Chondrocyte (in vitro differentiated cells): ENCODE results near the gene LRP10. TPM values are rescaled to one million over a fixed set of nuclear protein-coding genes. Genes with fewer than 3 reads are reported as not detected.

ENCODE experiments used
- DNase-seq: peaks from one replicate; pipeline ENCODE4 v3.0.0; 2021; ENCODE audit warnings: mixed read lengths, low spot score
- H3K27ac Mint-ChIP-seq: one replicate; pipeline ENCODE4 v1.8.0; 2021; ENCODE audit warnings: mild to moderate bottlenecking, moderate library complexity, mixed read lengths; ENCODE audit not compliant: unreplicated experiment
- H3K27me3 Mint-ChIP-seq: 2 replicates; pipeline ENCODE4 v1.8.0; 2021; ENCODE audit warnings: low read depth, mixed read lengths
- H3K36me3 Mint-ChIP-seq: 2 replicates; pipeline ENCODE4 v1.8.0; 2021; ENCODE audit warnings: low read depth, mixed read lengths
- H3K4me1 Mint-ChIP-seq: 2 replicates; pipeline ENCODE4 v1.8.0; 2021; ENCODE audit warnings: low read depth, mild to moderate bottlenecking, mixed read lengths
- H3K4me3 Mint-ChIP-seq: one replicate; pipeline ENCODE4 v1.8.0; 2021; ENCODE audit warnings: mild to moderate bottlenecking, moderate library complexity, mixed read lengths; ENCODE audit not compliant: unreplicated experiment
- H3K9me3 Mint-ChIP-seq: 2 replicates; pipeline ENCODE4 v1.8.0; 2021; ENCODE audit warnings: low read depth, mixed read lengths
- total RNA-seq: library from RNA; stranded (reverse); gene quantifications from 3 replicates; pipeline ENCODE4 v1.2.1, GENCODE V29; 2021
- TF ChIP-seq, protein P1 (sequence below): fragments of 200-600 bp; sonication (generic); IDR thresholded peaks from 2 replicates; pipeline ENCODE4 v1.5.0; 2021; ENCODE audit warnings: antibody characterized with exemption, mild to moderate bottlenecking, moderate library complexity

The LRP10 gene
- total RNA-seq, 1 donor from 2014 or later: 167 TPM

DNA sequence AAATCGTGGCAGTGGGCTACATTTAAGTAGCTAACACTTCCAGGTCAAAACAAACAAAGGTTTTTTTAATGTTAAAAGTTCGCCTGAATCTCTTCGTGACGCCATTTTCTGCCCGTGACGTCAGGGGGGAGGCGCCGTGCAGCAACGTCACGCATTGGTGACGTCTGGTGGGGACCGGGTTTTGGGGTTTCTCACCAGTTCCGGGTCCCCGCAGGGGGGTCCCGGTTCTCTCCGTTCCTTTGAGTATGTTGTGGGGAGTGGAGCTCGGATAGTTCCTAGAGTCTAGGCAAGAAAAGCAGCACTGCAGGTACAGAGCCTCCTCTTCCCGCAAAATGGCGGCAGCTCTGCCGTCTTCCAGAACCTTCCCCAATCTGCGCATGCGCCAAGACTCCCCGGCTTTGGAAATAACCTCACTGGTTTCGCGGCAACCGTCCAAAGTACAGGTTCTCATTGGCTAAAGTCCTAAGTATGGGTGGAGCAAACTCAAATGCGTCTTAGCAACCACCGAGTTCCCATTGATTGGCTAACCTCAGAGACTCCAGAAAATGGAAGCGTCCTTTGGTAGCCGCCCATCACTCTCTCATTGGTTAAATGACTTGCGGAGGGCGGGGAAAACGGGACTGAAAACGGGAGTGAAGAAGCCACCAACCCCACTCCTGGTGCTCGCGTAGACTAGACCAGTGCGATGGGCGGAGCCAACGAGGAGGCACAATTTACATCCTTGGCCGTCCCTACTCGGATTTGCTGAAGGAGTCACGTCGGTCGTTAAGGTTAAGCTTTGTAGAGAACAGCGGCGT, 47.5 kb downstream of the LRP10 start, which contains the start of gene RBM23:
Gene RBM23 (minus strand): TSS at position 346 of the 797 bp plus-strand sequence.
- Mint-ChIP-seq H3K27ac (peak within 1 kb of the TSS; percentile 100), H3K36me3 (peaks cover 14% of the 10 kb centered on the region), H3K4me1 (peaks cover 30% of the 10 kb centered on the region), H3K27me3 (no peaks in the 10 kb centered on the region), H3K4me3 (peak within 1 kb of the TSS; percentile 97), H3K9me3 (no peaks in the 10 kb centered on the region)
- DNase-seq: peak; percentile 99
- TF ChIP-seq, protein P1, sequence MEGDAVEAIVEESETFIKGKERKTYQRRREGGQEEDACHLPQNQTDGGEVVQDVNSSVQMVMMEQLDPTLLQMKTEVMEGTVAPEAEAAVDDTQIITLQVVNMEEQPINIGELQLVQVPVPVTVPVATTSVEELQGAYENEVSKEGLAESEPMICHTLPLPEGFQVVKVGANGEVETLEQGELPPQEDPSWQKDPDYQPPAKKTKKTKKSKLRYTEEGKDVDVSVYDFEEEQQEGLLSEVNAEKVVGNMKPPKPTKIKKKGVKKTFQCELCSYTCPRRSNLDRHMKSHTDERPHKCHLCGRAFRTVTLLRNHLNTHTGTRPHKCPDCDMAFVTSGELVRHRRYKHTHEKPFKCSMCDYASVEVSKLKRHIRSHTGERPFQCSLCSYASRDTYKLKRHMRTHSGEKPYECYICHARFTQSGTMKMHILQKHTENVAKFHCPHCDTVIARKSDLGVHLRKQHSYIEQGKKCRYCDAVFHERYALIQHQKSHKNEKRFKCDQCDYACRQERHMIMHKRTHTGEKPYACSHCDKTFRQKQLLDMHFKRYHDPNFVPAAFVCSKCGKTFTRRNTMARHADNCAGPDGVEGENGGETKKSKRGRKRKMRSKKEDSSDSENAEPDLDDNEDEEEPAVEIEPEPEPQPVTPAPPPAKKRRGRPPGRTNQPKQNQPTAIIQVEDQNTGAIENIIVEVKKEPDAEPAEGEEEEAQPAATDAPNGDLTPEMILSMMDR: peak; percentile 8

DNA sequence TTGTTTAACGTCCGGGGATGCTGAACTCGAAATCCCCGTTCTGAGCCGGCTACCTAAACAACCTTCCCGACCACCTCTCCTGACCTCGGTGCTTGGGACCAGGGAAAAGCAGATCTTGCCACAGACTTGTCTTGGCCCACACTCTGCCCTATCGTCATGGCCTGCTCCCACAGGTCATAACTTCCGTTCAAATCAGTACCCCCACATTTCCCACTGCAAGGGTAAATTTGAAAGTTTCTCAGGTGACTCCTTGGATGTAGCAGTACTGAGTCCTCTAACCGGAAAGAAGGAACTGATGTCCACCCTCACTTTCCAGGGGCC, 48.0 kb downstream of the LRP10 start:
- H3K4me1 Mint-ChIP-seq: peaks cover 30% of the 10 kb centered on the region
- H3K27me3 Mint-ChIP-seq: no peaks in the 10 kb centered on the region
- H3K36me3 Mint-ChIP-seq: peaks cover 14% of the 10 kb centered on the region
- DNase-seq: no peak
- peak overlapping the region; percentile 94 for H3K27ac Mint-ChIP-seq
- H3K4me3 Mint-ChIP-seq: peak overlapping the region; percentile 97
- TF ChIP-seq, protein P1: no peak
- H3K9me3 Mint-ChIP-seq: no peaks in the 10 kb centered on the region

DNA sequence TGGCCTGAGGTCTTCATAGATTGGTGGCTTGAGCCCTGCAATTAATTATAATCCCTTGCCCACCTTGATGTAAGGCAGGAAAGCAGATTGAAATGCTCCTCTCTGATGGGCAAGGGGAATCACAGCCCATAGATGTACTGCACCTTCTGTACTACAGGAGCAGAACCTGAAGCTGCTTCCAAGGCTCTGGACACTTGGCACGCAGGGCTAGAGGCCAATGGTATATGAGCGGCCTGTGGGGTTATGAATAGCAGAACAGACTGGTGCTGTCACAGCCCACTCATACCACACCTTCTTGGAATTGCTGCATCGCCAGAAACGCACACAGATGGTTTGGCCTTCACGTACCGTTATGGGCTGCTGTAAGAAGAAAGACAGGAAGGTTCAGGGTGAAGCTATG, 49.2 kb downstream of the LRP10 start:
- Mint-ChIP-seq H3K9me3 (no peaks in the 10 kb centered on the region), H3K27ac (no peak overlapping the region), H3K27me3 (no peaks in the 10 kb centered on the region), H3K36me3 (peaks cover 17% of the 10 kb centered on the region), H3K4me3 (no peak overlapping the region), H3K4me1 (peaks cover 30% of the 10 kb centered on the region)
- TF ChIP-seq, protein P1: no peak
- no peak for DNase-seq

DNA sequence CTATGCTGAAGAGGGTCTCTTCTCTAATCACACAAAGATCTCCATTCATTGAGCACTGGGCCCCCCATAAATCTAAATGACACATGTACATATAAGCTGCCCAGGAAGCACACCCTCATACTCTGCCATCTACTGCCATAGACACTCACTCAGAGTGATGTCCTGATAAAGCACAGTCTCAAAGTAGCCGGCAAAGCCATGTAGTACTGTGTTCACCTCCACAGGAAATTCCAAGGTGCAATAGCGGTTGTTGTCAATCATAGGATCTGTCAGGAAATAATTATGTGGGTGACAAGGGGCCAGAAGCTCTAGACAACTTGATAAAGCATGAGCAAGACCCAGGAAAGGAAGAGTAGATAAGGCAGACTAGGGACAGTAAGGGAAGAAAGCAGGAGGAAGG, 50.8 kb downstream of the LRP10 start:
- TF ChIP-seq, protein P1: no peak
- H3K36me3 Mint-ChIP-seq: peaks cover 22% of the 10 kb centered on the region
- no peak overlapping the region for H3K27ac Mint-ChIP-seq
- DNase-seq: no peak
- H3K9me3 Mint-ChIP-seq: no peaks in the 10 kb centered on the region
- H3K27me3 Mint-ChIP-seq: no peaks in the 10 kb centered on the region
- peaks cover 31% of the 10 kb centered on the region for H3K4me1 Mint-ChIP-seq
- H3K4me3 Mint-ChIP-seq: no peak overlapping the region

DNA sequence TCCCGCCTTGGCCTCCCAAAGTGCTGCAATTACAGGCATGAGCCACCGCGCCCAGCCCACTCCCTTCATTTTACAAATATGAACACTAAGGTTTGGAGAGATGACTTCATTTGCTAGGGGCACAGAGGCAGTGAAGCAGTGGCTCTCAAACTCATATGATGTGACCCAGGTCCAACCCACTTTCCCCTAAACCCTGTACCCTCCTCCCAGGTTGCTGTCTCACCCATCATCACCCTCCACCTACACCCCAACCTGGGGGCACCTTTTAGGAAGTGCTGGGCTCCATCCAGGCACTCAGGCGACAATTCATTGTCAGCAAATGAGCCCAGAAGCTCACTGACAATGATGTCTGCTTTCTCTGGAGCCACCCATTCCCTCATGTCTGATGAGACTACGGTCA, 52.2 kb downstream of the LRP10 start:
- no peaks in the 10 kb centered on the region for H3K27me3 Mint-ChIP-seq
- no peaks in the 10 kb centered on the region for H3K9me3 Mint-ChIP-seq
- H3K27ac Mint-ChIP-seq: no peak overlapping the region
- TF ChIP-seq, protein P1: no peak
- peaks cover 21% of the 10 kb centered on the region for H3K4me1 Mint-ChIP-seq
- peak; percentile 43 for DNase-seq
- no peak overlapping the region for H3K4me3 Mint-ChIP-seq
- peaks cover 22% of the 10 kb centered on the region for H3K36me3 Mint-ChIP-seq
